ENCODE measurements around the gene METTL8. TPM values are rescaled to one million over a fixed set of nuclear protein-coding genes. Genes with fewer than 3 reads are reported as not detected.

Gene METTL8, protein sequence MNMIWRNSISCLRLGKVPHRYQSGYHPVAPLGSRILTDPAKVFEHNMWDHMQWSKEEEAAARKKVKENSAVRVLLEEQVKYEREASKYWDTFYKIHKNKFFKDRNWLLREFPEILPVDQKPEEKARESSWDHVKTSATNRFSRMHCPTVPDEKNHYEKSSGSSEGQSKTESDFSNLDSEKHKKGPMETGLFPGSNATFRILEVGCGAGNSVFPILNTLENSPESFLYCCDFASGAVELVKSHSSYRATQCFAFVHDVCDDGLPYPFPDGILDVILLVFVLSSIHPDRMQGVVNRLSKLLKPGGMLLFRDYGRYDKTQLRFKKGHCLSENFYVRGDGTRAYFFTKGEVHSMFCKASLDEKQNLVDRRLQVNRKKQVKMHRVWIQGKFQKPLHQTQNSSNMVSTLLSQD
- total RNA-seq (2022), result 28.4 and 55.1 TPM in 2 replicates
- Bru-seq, nascent RNA, result percentile 76 among the genes with signal in this experiment
- percentile 67 among the genes with signal in this experiment for BruChase-seq, experiment 1, labeled RNA remaining after a 6-hour chase
- percentile 72 among the genes with signal in this experiment for BruChase-seq, experiment 2, labeled RNA remaining after a 2-hour chase
- long read RNA-seq, full-length matches to known transcripts, result 24 of 62 reads
- long read RNA-seq, partial matches to known transcripts, result 1 of 62 reads
- long read RNA-seq, other reads (novel, unspliced or antisense), result 37 of 62 reads

DNA sequence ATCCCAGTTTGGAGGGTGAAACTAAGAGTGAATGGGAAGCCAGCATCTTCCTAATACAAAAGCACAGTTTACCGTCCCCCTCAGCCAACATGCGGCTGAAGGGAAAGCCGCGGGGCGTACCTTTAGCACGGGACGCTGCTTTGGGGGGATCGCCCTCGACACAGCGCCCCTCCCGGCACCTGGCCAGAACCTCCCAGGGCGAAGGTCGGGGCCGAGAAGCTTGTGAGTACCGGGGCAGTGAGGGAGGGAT lies at the start of gene METTL8:
TSS of gene METTL8 (minus strand) at position 228 of the 250 bp plus-strand sequence. CDS start 41,805 bp downstream, outside the sequence.
- H3K27ac Mint-ChIP-seq (ENCODE audit: low read depth, unreplicated experiment), result peak within 1 kb of the TSS; percentile 93
- intact Hi-C loops (cut with micrococcal nuclease), result loop anchor here (2.0 to 5.0 kb wide), 3 partner anchors 271 to 505 kb away; partner anchors contain the start of genes GORASP2 and TLK1
- ChIA-PET POLR2A (interaction anchor here (0.6 to 6.2 kb wide), 22 partner anchors 10 to 1880 kb away, joined by 3 to 108 read pairs (median 5); partner anchors contain the start of genes CYBRD1, DYNC1I2, GORASP2 and TLK1), CTCF (interaction anchor here (0.7 to 1.2 kb wide), 4 partner anchors 17 to 505 kb away, joined by 3 to 5 read pairs (median 4); no protein-coding TSS in a partner anchor)
- DNase-seq (ENCODE audit: unreplicated experiment), result no peak
- no peaks in the 10 kb centered on the region for H3K9me3 Mint-ChIP-seq (ENCODE audit: unreplicated experiment)
- H3K4me1 Mint-ChIP-seq (ENCODE audit: insufficient read depth, unreplicated experiment), result peaks cover 17% of the 10 kb centered on the region
- no TSS peak for BruUV-seq (replicated peaks)
- H3K4me3 Mint-ChIP-seq (ENCODE audit: unreplicated experiment), result peak within 1 kb of the TSS; percentile 98
- TF ChIP-seq, protein P1, sequence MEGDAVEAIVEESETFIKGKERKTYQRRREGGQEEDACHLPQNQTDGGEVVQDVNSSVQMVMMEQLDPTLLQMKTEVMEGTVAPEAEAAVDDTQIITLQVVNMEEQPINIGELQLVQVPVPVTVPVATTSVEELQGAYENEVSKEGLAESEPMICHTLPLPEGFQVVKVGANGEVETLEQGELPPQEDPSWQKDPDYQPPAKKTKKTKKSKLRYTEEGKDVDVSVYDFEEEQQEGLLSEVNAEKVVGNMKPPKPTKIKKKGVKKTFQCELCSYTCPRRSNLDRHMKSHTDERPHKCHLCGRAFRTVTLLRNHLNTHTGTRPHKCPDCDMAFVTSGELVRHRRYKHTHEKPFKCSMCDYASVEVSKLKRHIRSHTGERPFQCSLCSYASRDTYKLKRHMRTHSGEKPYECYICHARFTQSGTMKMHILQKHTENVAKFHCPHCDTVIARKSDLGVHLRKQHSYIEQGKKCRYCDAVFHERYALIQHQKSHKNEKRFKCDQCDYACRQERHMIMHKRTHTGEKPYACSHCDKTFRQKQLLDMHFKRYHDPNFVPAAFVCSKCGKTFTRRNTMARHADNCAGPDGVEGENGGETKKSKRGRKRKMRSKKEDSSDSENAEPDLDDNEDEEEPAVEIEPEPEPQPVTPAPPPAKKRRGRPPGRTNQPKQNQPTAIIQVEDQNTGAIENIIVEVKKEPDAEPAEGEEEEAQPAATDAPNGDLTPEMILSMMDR (IDR thresholded peaks at IDR 0.05; ENCODE audit: unreplicated experiment), result peak; percentile 10
- H3K36me3 Mint-ChIP-seq (ENCODE audit: insufficient read depth, unreplicated experiment), result peaks cover 34% of the 10 kb centered on the region
- no peaks in the 10 kb centered on the region for H3K27me3 Mint-ChIP-seq (ENCODE audit: insufficient read depth, unreplicated experiment)

DNA sequence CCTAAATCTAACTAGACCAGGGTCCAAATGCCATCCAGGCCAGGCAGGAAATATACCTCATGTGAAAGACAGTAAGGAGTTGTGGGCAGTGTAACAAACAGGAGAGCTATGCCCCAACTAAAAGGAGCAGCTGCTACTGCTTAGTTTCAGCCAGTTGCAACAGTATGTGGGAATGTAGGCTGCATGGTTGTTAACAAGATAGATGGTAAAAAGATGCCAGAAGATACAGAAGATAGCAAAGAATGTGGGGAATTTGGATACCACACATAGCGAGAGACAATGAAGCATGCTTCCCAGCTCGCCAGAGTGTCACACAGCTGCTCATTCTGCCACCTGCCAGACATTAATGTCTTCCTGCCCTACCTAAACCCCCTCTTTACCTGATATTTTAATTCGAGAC lies 49.1 kb upstream of the METTL8 start:
- CTCF ChIA-PET, result interaction anchor here (0.6 kb wide), 1 partner anchor 1860 kb away, joined by 3 read pairs; no protein-coding TSS in a partner anchor
- BruUV-seq (replicated peaks), result no TSS peak
- Mint-ChIP-seq H3K27me3 (ENCODE audit: insufficient read depth, unreplicated experiment) (no peaks in the 10 kb centered on the region), H3K27ac (ENCODE audit: low read depth, unreplicated experiment) (no peak overlapping the region), H3K4me3 (ENCODE audit: unreplicated experiment) (no peak overlapping the region), H3K36me3 (ENCODE audit: insufficient read depth, unreplicated experiment) (peaks cover 21% of the 10 kb centered on the region), H3K9me3 (ENCODE audit: unreplicated experiment) (no peaks in the 10 kb centered on the region), H3K4me1 (ENCODE audit: insufficient read depth, unreplicated experiment) (no peaks in the 10 kb centered on the region)
- DNase-seq (ENCODE audit: unreplicated experiment), result no peak
- intact Hi-C loops (cut with micrococcal nuclease), result no loop called here
- TF ChIP-seq, protein P1 (IDR thresholded peaks at IDR 0.05; ENCODE audit: unreplicated experiment), result no peak
- POLR2A ChIA-PET, result interaction anchor here (0.9 to 1.1 kb wide), 2 partner anchors 39 to 40 kb away, joined by 3 read pairs; partner anchors contain the start of gene CYBRD1

DNA sequence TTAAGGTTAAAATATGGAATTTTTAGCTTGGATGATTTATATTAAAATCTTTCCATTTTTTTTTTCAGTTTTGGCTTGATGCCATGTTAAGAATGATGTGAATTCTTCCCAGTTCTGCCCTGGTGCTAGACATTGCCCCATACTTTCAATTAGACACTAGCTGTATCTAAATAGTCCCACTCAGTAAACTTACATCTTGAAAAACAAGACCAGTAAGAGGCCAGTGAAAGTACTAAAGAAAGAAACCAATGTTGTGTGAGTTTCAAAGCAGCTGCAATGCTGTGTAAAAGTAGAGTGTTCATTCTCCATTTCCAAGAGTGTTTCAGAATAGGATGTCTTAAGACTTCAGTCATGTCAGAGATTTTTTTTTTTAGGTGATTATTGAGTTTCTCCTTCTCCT lies 48.5 kb upstream of the METTL8 start:
- H3K27me3 Mint-ChIP-seq (ENCODE audit: insufficient read depth, unreplicated experiment), result no peaks in the 10 kb centered on the region
- intact Hi-C loops (cut with micrococcal nuclease), result no loop called here
- H3K36me3 Mint-ChIP-seq (ENCODE audit: insufficient read depth, unreplicated experiment), result peaks cover 22% of the 10 kb centered on the region
- TF ChIP-seq, protein P1 (IDR thresholded peaks at IDR 0.05; ENCODE audit: unreplicated experiment), result no peak
- no peak overlapping the region for H3K4me3 Mint-ChIP-seq (ENCODE audit: unreplicated experiment)
- BruUV-seq (replicated peaks), result no TSS peak
- DNase-seq (ENCODE audit: unreplicated experiment), result no peak
- ChIA-PET POLR2A (interaction anchor here (0.9 to 1.1 kb wide), 2 partner anchors 39 to 41 kb away, joined by 3 read pairs; partner anchors contain the start of gene CYBRD1), CTCF (interaction anchor here (0.6 kb wide), 2 partner anchors 436 to 1860 kb away, joined by 3 read pairs; no protein-coding TSS in a partner anchor)
- no peaks in the 10 kb centered on the region for H3K9me3 Mint-ChIP-seq (ENCODE audit: unreplicated experiment)
- no peak overlapping the region for H3K27ac Mint-ChIP-seq (ENCODE audit: low read depth, unreplicated experiment)
- H3K4me1 Mint-ChIP-seq (ENCODE audit: insufficient read depth, unreplicated experiment), result no peaks in the 10 kb centered on the region

DNA sequence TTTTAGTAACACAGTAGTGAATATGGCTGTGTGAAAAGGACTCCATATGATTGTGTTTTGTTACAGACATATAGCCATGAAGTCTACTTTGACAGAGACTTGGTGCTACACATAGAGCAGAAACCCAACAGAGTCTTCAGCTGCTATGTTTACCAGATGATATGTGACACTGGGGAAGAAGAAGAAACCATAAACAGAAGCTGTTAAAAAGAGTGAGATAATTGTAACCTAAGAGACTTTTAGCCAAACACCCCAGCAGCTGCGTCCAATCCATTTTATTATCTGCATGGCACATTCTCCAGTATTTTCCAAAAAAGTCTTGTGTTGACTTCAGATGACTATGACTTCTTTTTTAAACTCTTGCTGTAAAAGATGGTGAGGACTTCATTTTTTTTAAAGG lies 47.1 kb upstream of the METTL8 start:
- TF ChIP-seq, protein P1 (IDR thresholded peaks at IDR 0.05; ENCODE audit: unreplicated experiment), result no peak
- Mint-ChIP-seq H3K9me3 (ENCODE audit: unreplicated experiment) (no peaks in the 10 kb centered on the region), H3K36me3 (ENCODE audit: insufficient read depth, unreplicated experiment) (peaks cover 22% of the 10 kb centered on the region), H3K27me3 (ENCODE audit: insufficient read depth, unreplicated experiment) (no peaks in the 10 kb centered on the region), H3K4me1 (ENCODE audit: insufficient read depth, unreplicated experiment) (no peaks in the 10 kb centered on the region), H3K27ac (ENCODE audit: low read depth, unreplicated experiment) (no peak overlapping the region), H3K4me3 (ENCODE audit: unreplicated experiment) (no peak overlapping the region)
- ChIA-PET CTCF (interaction anchor here (0.6 kb wide), 1 partner anchor 1314 kb away, joined by 3 read pairs; no protein-coding TSS in a partner anchor), POLR2A (no interaction called here)
- no peak for DNase-seq (ENCODE audit: unreplicated experiment)
- intact Hi-C loops (cut with micrococcal nuclease), result no loop called here
- no TSS peak for BruUV-seq (replicated peaks)

Data from MCF 10A (cell line).